HepG2 (cell line): Measurements from ENCODE around the gene ANKRD65. TPM values are rescaled to one million over a fixed set of nuclear protein-coding genes. Genes with fewer than 3 reads are reported as not detected.
A peak's percentile ranks its signal among the peaks of the same experiment; 100 is the strongest.

Experiments
- ADNP ChIP-seq: sonication (generic); formaldehyde crosslinking; IDR thresholded peaks from 2 replicates; pipeline ENCODE4 v1.4.0; 2020; ENCODE audit warnings: missing genetic modification reagents
- ELF3 ChIP-seq: IDR thresholded peaks from 2 replicates; pipeline ENCODE4 v1.6.1; 2016; ENCODE audit warnings: missing genetic modification reagents, missing compliant biosample characterization
- HNF4A ChIP-seq: sonication (generic); formaldehyde crosslinking; IDR thresholded peaks from 2 replicates; pipeline ENCODE4 v1.4.0; 2020; ENCODE audit warnings: missing genetic modification reagents
- HNRNPH1 ChIP-seq: fragments of 200-400 bp; formaldehyde crosslinking; optimal IDR thresholded peaks from 2 replicates; pipeline ENCODE3; 2017; ENCODE audit warnings: mild to moderate bottlenecking, low read depth, low read length
- HOXA3 ChIP-seq: sonication (generic); formaldehyde crosslinking; IDR thresholded peaks from 2 replicates; pipeline ENCODE4 v1.5.0; 2020; ENCODE audit warnings: missing genetic modification reagents
- MLX ChIP-seq: IDR thresholded peaks from 2 replicates; pipeline ENCODE4 v1.6.1; 2016
- MYNN ChIP-seq: sonication (generic); formaldehyde crosslinking; IDR thresholded peaks from 2 replicates; pipeline ENCODE4 v1.4.0; 2020; ENCODE audit warnings: mild to moderate bottlenecking, low read depth, missing genetic modification reagents
- YEATS2 ChIP-seq: sonication (generic); formaldehyde crosslinking; IDR thresholded peaks from 2 replicates; pipeline ENCODE4 v1.4.0; 2020; ENCODE audit warnings: missing genetic modification reagents, borderline replicate concordance
- ZBTB26 ChIP-seq: IDR thresholded peaks from 2 replicates; pipeline ENCODE4 v1.6.1; 2016; ENCODE audit warnings: missing compliant biosample characterization, missing genetic modification reagents, borderline replicate concordance
- ZNF367 ChIP-seq: sonication (generic); formaldehyde crosslinking; IDR thresholded peaks from 2 replicates; pipeline ENCODE4 v1.4.0; 2020; ENCODE audit warnings: missing genetic modification reagents, borderline replicate concordance
- ZXDC ChIP-seq: sonication (generic); formaldehyde crosslinking; IDR thresholded peaks from 2 replicates; pipeline ENCODE4 v1.5.0; 2020; ENCODE audit warnings: mild to moderate bottlenecking, missing genetic modification reagents
- ZZZ3 ChIP-seq: sonication (generic); formaldehyde crosslinking; IDR thresholded peaks from 2 replicates; pipeline ENCODE4 v1.4.0; 2020; ENCODE audit warnings: missing genetic modification reagents, mild to moderate bottlenecking, borderline replicate concordance
- polyA plus RNA-seq, 8 experiments: library from polyadenylated mRNA; depleted of rRNA in 3 of 8; stranded (reverse) in 7 of 8; unstranded in 1 of 8; fragments of >200 nt; fragmentation: Illumina TruSeq in 4 of 8; extraction: Trizol in 4 of 8; gene quantifications; 2 replicates each; pipeline versions ENCODE4 v1.2.1 to v1.2.3, GENCODE V29; 2011 to 2016; ENCODE audit warnings: low read depth in 4 of 8, missing spikeins in 1 of 8, mixed read lengths in 1 of 8; ENCODE audit not compliant: insufficient read depth in 1 of 8
- total RNA-seq, 5 experiments: library from RNA; depleted of rRNA; stranded (reverse); fragments of >200 nt; fragmentation: Illumina TruSeq; extraction: Trizol; gene quantifications; 2 replicates each; pipeline ENCODE4 v1.2.3, GENCODE V29; 2016; ENCODE audit warnings: low read depth in 1 of 5
- TF ChIP-seq, protein P1 (sequence below): sonication (generic); formaldehyde crosslinking; IDR thresholded peaks from 2 replicates; pipeline ENCODE4 v1.4.0; 2020; ENCODE audit warnings: mild to moderate bottlenecking, missing genetic modification reagents
- TF ChIP-seq, protein P2 (sequence below): sonication (generic); formaldehyde crosslinking; IDR thresholded peaks from 2 replicates; pipeline ENCODE4 v1.5.0; 2020; ENCODE audit warnings: mild to moderate bottlenecking, missing genetic modification reagents, moderate library complexity

The ANKRD65 gene
- total and polyA plus RNA-seq, 2 of the 13 experiments (the other 11 are each of a cell fraction or from before 2014, with no cell fraction given), result 12.1 to 30.1 TPM

DNA sequence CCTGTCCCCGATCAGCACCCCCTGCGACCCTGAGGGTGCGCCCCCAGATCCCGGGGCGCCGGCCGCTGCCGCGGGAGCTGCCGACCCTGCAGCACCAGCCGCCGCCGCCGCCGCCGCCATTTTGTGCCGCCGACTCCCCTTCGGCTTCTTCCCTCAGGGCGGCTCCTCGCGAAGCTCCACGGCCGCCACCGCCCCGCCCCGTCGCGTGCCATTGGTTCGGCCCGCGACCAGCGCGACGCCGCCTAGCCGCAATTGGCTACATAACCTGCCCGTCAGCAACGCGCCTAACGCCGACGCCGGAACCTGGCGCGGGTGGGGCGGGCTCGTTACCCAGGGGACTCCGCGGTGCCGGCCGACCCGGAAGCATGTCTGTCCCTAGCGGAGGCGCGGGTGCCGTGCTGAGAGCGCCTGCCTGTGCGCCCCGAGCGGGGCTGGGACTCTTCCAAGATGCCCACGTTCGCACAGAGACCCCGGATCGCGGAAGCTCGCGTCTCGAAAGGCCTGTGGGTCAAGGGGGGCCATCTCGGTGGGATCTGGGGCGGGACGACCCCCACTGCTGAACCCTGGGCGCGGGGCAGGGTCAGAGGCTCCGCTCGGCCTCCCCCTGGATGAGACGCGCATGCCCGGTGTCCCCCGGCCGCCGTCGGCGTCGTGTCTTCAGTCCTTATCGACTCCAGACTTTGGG, 21.7 kb downstream of the ANKRD65 start, which contains the start of gene CCNL2 (continued):
- TF ChIP-seq, protein P1, sequence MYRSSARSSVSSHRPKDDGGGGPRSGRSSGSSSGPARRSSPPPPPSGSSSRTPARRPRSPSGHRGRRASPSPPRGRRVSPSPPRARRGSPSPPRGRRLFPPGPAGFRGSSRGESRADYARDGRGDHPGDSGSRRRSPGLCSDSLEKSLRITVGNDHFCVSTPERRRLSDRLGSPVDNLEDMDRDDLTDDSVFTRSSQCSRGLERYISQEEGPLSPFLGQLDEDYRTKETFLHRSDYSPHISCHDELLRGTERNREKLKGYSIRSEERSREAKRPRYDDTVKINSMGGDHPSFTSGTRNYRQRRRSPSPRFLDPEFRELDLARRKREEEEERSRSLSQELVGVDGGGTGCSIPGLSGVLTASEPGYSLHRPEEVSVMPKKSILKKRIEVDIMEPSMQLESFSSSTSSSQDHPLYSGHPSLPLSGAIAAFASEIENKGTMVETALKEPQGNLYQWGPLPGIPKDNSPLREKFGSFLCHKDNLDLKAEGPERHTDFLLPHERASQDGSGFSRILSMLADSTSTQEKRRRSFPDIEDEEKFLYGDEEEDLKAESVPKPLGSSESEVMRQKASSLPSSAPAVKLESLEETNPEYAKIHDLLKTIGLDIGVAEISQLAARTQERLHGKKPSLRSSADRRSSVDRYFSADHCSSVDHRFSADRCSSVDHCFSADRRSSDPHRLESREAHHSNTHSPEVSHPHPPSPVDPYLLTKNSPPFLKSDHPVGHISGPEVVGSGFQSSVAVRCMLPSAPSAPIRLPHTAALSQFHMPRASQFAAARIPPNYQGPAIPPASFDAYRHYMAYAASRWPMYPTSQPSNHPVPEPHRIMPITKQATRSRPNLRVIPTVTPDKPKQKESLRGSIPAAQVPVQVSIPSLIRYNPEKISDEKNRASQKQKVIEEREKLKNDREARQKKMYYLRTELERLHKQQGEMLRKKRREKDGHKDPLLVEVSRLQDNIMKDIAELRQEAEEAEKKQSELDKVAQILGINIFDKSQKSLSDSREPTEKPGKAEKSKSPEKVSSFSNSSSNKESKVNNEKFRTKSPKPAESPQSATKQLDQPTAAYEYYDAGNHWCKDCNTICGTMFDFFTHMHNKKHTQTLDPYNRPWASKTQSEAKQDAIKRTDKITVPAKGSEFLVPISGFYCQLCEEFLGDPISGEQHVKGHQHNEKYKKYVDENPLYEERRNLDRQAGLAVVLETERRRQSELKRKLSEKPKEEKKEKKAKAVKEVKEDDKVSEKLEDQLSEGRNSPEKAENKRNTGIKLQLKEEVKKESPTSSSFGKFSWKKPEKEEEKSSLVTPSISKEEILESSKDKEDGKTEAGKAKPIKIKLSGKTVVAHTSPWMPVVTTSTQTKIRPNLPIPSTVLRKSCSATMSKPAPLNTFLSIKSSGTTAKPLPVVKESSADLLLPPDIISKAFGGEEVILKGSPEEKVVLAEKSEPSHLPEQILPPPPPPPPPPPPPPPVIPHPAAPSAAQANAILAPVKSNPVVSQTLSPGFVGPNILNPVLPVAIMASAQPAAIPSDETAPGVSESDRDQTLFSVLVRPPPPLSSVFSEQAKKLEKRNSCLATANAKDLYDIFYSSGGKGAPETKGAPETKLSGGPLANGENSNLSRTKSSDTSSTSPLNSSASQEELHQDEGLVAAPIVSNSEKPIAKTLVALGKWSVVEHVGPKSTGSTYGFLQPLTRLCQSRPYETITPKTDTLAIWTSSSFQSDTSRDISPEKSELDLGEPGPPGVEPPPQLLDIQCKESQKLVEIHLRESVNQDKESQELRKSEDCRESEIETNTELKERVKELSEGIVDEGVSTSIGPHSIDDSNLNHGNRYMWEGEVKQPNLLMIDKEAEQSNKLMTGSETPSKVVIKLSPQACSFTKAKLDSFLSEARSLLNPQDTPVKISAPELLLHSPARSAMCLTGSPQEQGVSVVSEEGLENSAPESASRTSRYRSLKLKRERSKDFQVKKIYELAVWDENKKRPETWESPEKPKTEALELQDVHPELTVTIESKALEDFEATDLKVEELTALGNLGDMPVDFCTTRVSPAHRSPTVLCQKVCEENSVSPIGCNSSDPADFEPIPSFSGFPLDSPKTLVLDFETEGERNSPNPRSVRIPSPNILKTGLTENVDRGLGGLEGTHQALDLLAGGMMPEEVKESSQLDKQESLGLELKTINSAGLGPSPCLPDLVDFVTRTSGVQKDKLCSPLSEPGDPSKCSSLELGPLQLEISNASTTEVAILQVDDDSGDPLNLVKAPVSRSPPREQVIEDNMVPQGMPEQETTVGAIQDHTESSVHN (CRISPR knock-in tag), result no peak; the same call in 1 of the 2 replicates
- TF ChIP-seq YEATS2 (CRISPR knock-in tag) (peak; percentile 90), ADNP (CRISPR knock-in tag) (no peak), MYNN (CRISPR knock-in tag) (no peak), HNF4A (no peak; the same call in 1 of the 2 replicates), HNRNPH1 (no peak), ZXDC (CRISPR knock-in tag) (no peak), MLX (CRISPR knock-in tag) (no peak), HOXA3 (CRISPR knock-in tag) (peak; percentile 95; the same call in 1 of the 2 replicates), ZBTB26 (peak; percentile 39; the same call in 1 of the 2 replicates), ZZZ3 (peak; percentile 78; the same call in 1 of the 2 replicates), ZNF367 (no peak), ELF3 (CRISPR knock-in tag) (peak; percentile 78)
- TF ChIP-seq, protein P2, sequence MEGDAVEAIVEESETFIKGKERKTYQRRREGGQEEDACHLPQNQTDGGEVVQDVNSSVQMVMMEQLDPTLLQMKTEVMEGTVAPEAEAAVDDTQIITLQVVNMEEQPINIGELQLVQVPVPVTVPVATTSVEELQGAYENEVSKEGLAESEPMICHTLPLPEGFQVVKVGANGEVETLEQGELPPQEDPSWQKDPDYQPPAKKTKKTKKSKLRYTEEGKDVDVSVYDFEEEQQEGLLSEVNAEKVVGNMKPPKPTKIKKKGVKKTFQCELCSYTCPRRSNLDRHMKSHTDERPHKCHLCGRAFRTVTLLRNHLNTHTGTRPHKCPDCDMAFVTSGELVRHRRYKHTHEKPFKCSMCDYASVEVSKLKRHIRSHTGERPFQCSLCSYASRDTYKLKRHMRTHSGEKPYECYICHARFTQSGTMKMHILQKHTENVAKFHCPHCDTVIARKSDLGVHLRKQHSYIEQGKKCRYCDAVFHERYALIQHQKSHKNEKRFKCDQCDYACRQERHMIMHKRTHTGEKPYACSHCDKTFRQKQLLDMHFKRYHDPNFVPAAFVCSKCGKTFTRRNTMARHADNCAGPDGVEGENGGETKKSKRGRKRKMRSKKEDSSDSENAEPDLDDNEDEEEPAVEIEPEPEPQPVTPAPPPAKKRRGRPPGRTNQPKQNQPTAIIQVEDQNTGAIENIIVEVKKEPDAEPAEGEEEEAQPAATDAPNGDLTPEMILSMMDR (CRISPR knock-in tag), result peak; percentile 63
